Occipital lobe (tissue), 2 donors: ENCODE measurements around the gene FZR1. TPM values are rescaled to one million over a fixed set of nuclear protein-coding genes. Genes with fewer than 3 reads are reported as not detected.

Experiments
- DNase-seq: peaks from one replicate; lab custom pipeline; 2025; lab: John Stamatoyannopoulos, UW
- total RNA-seq: library from RNA; depleted of rRNA; stranded (reverse); fragments of >200 nt; gene quantifications from one replicate; pipeline ENCODE4 v1.2.3, GENCODE V29; 2014

The FZR1 gene
- total RNA-seq, 1 donor from 2014 or later = 42.0 TPM

- DNase-seq = no peak
These were observed 7.4 kb downstream of the FZR1 start for GRCh38 chr19:3513229-3514140.

- DNase-seq = no peak
These were observed 8.8 kb downstream of the FZR1 start for GRCh38 chr19:3514930-3515329.

GRCh38 chr19:3515891-3516422 is 9.8 kb downstream of the FZR1 start:
- DNase-seq = no peak

- DNase-seq = no peak
These were observed 10.6 kb downstream of the FZR1 start for GRCh38 chr19:3516675-3517207.

- no peak for DNase-seq
These were observed 11.5 kb downstream of the FZR1 start for GRCh38 chr19:3517638-3518037.

- DNase-seq = no peak
These were observed 12.1 kb downstream of the FZR1 start for GRCh38 chr19:3518255-3518654.

- DNase-seq = no peak
These were observed 12.5 kb downstream of the FZR1 start for GRCh38 chr19:3518659-3519058.

- no peak for DNase-seq
These were observed 13.0 kb downstream of the FZR1 start for GRCh38 chr19:3519126-3519525.

- DNase-seq = no peak
These were observed 14.3 kb downstream of the FZR1 start for GRCh38 chr19:3520166-3521103.

- DNase-seq = no peak
These were observed 15.0 kb downstream of the FZR1 start for GRCh38 chr19:3521104-3521445.

GRCh38 chr19:3522421-3523360 is 16.6 kb downstream of the FZR1 start:
- no peak for DNase-seq

- DNase-seq = no peak
These were observed 17.4 kb downstream of the FZR1 start for GRCh38 chr19:3523361-3524077.

GRCh38 chr19:3524078-3524842 is 18.1 kb downstream of the FZR1 start:
- DNase-seq = no peak

GRCh38 chr19:3524904-3525451 is 18.9 kb downstream of the FZR1 start:
- no peak for DNase-seq

- no peak for DNase-seq
These were observed 20.6 kb downstream of the FZR1 start for GRCh38 chr19:3526507-3527237.

GRCh38 chr19:3527238-3527910 is 21.3 kb downstream of the FZR1 start:
- DNase-seq = no peak

- no peak for DNase-seq
These were observed 22.0 kb downstream of the FZR1 start for GRCh38 chr19:3528080-3528479.
